GM12891 (cell line): ENCODE results near the gene WDPCP.
"Not testable (repeated sequence)": the region's sequence is repeated elsewhere in the genome, so short reads cannot be mapped to it uniquely, and the experiment has no call there.

ENCODE experiments used
- PAX5 ChIP-seq: IDR thresholded peaks from 2 replicates; pipeline ENCODE4 v1.6.1; 2011; ENCODE audit warnings: low read length, moderate library complexity, mild to moderate bottlenecking; ENCODE audit not compliant: insufficient read depth, severe bottlenecking
- POLR2A ChIP-seq: IDR thresholded peaks from 2 replicates; pipeline ENCODE4 v1.6.1; 2011; ENCODE audit warnings: low read depth, low read length, control low read depth
- POLR2AphosphoS5 ChIP-seq: IDR thresholded peaks from 2 replicates; pipeline ENCODE4 v1.6.1; 2011; ENCODE audit warnings: low read depth, low read length, control low read depth
- POU2F2 ChIP-seq: IDR thresholded peaks from 2 replicates; pipeline ENCODE4 v1.6.1; 2011; ENCODE audit warnings: low read depth, mild to moderate bottlenecking, control low read depth, low read length, moderate library complexity
- SPI1 ChIP-seq: IDR thresholded peaks from 2 replicates; pipeline ENCODE4 v1.6.1; 2011; ENCODE audit warnings: low read depth, low read length, control low read depth
- TAF1 ChIP-seq: IDR thresholded peaks from 2 replicates; pipeline ENCODE4 v1.6.1; 2011; ENCODE audit warnings: low read depth, low read length, control low read depth

- not testable (repeated sequence) for TF ChIP-seq POLR2AphosphoS5, TAF1, SPI1, POLR2A, PAX5, POU2F2
Observed at GRCh38 chr2:63323662-63324061, 264.6 kb downstream of the WDPCP start.
